GM04503 (cell line): ENCODE data around the gene B3GNT9.

ENCODE experiments used
- DNase-seq: peaks from one replicate; pipeline ENCODE4 v3.0.0-alpha.2; 2012; ENCODE audit warnings: low read depth

B3GNT9 gene, protein sequence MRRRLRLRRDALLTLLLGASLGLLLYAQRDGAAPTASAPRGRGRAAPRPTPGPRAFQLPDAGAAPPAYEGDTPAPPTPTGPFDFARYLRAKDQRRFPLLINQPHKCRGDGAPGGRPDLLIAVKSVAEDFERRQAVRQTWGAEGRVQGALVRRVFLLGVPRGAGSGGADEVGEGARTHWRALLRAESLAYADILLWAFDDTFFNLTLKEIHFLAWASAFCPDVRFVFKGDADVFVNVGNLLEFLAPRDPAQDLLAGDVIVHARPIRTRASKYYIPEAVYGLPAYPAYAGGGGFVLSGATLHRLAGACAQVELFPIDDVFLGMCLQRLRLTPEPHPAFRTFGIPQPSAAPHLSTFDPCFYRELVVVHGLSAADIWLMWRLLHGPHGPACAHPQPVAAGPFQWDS

DNA sequence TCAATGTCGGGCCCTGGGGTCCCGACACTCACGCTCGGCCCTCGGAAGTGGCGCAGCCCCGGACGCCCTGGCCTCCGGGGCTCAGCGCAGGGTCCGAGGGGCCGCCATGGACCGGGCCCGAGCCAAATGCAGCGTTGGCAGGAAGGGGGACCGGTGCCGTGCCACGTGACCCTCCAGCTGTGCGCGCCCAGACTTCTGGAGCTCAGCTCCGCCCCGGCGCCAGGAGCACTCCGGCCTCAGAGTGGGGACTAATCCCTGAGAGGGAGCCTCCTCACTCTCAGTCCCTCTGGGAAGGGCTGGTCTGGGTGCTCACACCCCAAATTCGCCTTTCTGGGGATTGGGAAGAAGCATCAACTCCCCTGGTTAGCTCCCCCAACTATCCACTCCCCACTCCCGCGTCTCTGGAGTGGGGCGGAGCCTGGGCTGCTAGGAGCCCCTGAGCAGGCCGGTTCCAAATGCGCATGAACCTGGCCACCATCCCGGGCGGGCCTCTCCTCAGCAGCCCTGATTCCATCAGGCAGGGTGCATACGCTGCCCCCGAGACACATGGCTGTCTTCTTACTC, at the start of gene B3GNT9:
Gene B3GNT9, minus strand, starts transcription at position 166 of the 564 bp plus-strand sequence. CDS start 513 bp downstream, outside the sequence.
- DNase-seq = peak; percentile 51

DNA sequence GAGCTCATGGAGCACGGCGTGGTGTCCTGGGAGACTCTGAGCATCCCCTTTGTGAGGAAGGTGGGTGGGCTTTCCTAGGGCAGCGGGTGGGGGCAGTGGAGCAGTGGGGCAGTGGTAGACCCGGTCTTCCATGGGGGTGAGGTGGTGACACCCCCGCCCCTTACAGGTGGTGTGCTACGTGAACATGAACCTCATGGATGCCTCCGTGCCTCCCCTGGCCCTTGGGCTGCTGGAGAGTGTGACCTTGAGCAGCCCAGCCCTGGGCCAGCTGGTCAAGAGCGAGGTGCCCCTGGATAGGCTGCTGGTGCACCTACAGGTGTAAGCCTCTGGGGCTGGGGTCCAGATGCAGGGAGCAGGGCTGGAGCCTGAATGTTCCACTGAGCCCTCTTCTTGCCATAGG, 49.7 kb upstream of the B3GNT9 start:
- DNase-seq = no peak

DNA sequence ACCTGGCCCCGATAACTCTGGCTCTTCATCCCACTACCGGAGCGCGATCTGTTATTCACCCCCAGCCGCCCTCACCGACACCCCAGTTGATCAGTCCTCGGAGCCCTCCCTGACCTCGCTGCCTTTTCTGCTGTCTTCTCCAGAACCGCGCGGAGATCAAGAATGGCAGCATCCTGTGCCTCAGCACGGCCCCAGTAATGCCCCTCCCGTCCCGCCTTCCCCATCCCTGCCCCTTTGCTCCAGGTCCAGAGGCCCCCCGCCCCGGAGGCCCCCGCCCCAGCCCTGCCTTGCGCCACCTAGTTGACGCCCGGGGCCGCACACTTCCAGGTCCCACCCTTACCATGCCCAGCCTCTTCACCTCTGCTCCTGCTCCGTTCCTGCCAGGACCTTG, 49.0 kb upstream of the B3GNT9 start:
- DNase-seq = no peak

DNA sequence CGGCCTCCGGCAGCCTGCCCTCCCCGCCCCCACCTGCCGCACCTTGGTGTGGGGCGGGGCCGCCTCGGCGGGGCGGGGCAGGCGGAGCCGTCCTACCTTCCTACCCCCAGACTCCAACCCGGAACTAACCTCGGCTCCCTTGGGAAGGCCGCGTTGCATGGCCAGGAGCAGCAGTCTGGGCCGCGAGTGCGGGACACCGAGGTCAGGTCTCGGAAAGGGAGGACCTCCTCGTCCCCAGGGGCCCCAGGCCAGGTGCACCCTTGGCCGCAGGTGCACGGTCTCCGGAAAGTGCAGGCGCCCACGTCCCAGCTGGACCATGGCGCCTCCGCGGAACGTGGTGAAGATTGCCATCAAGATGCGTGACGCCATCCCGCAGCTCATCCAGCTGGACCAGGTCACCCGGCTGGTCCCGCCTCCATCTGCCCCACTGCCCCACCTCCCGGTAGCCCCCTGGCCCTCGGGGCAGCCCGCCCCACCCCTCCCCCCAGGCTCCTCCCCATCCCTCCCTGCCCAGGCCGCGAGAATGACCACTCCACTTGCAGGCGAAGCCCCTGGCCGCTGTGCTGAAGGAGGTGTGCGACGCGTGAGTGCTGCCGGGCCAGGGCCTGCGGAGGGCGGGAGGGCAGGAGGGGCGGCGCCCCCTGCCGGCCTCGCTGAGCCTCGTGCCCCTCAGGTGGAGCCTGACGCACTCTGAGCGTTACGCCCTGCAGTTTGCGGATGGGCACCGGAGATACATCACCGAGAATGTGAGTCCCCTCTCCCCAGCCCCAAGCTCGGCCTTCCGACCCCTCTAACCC, 48.4 kb upstream of the B3GNT9 start, which contains the start of gene ELMO3:
Gene ELMO3, plus strand, starts transcription at position 121 of the 797 bp plus-strand sequence. Its CDS starts 196 bp downstream, at position 317.
- no peak for DNase-seq

DNA sequence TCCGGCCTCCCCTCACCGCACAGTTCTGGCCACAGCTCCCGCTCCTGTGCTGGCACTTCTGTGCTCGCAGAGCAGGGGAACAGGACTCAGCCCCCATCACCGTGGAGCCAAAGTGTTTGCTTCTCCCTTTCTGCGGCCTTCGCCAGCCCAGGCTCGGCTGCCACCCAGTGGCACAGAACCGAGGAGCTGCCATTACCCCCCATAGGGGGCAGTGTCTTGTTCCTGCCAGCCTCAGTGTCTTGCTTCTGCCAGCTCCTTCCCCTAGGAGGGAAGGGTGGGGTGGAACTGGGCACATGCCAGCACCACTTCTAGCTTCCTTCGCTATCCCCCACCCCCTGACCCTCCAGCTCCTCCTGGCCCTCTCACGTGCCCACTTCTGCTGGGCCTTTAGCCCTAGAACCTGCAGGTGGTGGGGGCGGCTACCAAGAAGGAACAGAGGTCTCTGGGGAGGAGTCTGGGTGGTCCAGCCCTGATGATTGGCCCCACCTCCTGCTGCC, 47.5 kb upstream of the B3GNT9 start:
- DNase-seq = no peak

DNA sequence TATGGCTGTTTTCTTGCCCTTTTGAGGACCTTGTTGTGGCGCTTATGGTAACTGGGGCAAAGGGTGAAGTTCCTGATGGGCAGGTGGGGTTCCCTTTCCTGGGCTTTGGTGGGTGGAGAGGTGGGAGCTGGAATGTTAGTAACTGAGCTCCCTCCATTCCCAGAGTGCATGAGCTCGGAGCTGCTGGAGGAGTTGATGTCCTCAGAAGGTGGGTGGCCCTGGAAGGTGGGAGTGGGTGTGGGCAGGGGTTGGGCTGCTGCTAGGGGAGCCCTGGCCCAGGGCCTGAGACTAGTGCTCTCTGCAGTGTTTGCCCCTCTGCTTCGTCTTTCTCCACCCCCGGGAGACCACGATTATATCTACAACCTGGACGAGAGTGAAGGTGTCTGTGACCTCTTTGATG, 46.9 kb upstream of the B3GNT9 start:
- DNase-seq = no peak

DNA sequence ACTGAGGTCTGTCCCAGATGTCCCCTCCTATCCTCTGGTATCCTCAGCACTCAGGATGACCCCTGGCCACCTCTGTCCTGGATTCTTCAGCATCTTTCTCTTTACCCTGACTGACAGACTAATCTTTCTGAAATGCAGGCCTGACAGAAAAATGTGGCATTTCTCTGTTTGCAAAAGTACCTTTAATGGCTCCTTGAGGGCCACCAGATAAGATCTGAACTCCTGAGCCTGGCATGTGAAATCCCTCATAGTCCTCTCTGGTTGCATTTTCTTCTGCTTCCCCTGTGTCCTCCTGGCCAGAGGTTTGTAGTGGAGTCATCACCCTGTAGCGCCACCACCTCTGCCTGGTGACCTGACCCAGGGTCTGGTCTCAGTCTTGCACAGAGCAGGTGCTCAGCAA, 46.1 kb upstream of the B3GNT9 start:
- DNase-seq = no peak

DNA sequence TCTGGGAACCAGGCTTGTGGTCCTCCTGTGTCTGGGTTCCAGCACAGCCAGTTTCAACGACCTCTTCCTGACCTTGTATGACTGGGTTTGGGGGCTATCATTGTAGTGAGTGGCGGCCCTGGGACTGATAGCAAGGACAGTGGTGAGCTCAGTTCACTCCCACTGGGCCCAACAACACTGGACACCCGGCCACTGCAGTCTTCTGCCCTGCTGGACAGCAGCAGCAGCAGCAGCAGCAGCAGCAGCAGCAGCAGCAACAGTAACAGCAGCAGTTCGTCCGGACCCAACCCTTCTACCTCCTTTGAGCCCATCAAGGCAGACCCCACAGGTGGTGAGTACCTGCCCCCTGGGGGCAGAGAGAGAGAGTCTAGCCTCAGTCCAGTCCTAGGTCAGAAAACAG, 44.9 kb upstream of the B3GNT9 start:
- no peak for DNase-seq

DNA sequence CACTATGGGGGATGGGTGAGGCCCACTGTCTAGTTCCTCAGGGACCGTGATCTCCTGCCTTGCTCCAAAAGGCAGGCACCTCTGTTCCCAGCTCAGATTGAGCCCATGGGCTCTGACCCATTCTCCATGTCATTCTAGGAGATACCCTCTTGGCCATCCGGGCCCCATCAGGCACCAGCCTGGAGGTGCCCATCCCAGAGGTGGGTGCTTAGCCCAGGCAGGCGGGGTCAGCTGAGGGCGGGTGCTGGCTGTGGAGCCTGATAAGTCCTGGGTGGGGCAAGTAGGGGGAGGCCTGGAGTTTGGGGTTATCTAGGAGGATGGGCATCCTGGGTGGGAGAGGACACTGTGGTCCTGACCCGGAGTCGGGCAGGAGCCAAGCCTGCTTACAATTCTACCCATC, 43.5 kb upstream of the B3GNT9 start:
- no peak for DNase-seq

DNA sequence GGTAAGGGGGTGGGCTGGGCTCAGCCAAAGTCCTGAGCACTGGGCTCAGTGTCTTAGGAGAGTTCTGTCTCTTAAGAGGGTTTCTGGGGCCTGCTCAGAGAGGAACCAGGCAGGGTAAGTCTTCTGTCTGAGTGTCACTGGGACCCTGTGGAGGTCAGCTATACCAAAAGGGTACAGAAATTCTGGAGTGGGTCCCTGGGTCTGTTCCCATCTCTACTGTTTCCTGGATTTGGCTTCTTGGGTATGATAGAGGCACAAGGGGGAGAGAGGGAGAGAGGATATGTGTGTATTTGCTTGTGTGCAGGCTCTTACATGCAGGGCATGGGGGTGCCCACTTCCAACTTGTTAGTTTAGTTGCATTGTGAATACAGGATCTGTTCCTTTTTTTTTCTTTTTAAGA, 42.7 kb upstream of the B3GNT9 start:
- no peak for DNase-seq

DNA sequence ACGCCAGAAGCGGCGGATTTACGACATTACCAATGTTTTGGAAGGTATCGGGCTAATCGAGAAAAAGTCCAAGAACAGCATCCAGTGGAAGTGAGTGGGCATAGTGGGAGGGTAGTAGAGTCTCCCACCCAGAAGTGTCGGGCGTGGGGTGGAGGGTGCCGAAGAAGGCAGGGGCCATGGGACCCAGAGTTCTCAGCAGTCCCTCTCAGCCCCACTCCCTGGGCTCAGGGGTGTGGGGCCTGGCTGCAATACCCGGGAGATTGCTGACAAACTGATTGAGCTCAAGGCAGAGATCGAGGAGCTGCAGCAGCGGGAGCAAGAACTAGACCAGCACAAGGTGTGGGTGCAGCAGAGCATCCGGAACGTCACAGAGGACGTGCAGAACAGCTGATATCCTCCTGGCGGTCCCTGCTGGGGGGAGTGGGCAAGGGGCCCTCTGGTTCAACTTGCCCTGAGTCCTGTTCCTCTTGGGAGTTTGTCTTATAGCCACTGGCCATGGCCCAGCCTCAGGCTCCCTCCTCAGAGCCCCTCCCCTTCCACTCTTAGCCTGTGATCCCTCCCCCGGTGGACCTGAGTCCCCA, 42.1 kb upstream of the B3GNT9 start:
- DNase-seq = no peak

DNA sequence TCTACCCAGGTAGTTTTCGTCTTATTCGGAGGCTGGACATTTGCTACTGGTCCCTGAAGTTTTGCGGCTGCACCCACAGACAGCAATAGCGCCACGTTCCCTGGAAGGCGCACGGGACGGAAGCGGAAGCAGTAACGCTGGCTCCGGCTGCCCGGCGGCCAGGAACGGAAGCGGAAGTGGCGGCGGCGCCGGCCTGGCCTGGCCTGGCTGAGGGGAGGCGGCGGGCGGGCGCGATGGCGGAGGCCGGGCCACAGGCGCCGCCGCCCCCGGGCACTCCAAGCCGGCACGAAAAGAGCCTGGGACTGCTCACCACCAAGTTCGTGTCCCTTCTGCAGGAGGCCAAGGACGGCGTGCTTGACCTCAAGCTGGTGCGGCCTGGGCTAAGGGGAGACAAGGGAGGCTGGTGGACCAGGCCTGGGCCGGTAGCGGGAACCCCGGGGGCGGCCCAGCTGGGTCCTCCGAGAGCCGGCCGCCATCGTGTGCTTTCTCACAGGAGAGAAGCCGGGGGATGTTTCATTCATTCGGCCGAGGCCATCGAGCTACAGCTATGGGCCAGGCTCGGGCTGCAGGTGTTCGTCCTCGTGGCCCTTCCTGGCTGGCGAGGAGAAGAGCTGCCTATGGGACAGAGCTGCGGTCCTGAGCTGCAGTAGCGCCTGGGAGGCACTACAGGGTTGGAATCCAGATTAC, 41.3 kb upstream of the B3GNT9 start, which contains the start of gene E2F4:
Gene E2F4, plus strand, starts transcription at position 161 of the 687 bp plus-strand sequence. Its CDS starts 73 bp downstream, at position 234.
- DNase-seq = peak; percentile 42

DNA sequence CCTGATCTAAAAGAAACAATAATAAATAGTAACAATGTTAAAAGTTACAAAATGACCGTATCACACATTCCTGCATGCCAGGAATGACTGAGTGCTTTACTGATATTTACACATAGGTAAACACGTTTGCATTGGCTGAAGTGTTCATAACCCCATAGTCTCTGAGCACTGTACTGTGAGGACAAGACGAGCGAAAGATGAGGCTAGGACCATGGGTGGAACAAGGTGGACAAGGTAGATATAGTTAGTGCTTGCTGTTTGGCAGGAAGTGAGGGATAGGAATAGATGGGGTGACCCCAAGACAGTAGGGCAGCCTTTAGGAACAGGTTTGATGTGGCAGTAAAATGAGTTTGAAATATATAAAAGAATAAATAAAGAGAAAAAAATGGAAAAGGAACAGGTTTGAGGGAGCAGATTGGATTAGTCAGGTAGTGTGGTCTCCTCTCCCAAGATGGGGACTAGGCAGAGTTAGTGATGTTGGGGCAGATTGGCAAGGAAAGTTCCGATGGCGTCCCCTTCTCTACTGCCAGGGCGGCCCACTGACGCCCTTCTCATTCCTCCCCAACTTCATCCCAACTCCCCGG, 40.7 kb upstream of the B3GNT9 start:
- no peak for DNase-seq

DNA sequence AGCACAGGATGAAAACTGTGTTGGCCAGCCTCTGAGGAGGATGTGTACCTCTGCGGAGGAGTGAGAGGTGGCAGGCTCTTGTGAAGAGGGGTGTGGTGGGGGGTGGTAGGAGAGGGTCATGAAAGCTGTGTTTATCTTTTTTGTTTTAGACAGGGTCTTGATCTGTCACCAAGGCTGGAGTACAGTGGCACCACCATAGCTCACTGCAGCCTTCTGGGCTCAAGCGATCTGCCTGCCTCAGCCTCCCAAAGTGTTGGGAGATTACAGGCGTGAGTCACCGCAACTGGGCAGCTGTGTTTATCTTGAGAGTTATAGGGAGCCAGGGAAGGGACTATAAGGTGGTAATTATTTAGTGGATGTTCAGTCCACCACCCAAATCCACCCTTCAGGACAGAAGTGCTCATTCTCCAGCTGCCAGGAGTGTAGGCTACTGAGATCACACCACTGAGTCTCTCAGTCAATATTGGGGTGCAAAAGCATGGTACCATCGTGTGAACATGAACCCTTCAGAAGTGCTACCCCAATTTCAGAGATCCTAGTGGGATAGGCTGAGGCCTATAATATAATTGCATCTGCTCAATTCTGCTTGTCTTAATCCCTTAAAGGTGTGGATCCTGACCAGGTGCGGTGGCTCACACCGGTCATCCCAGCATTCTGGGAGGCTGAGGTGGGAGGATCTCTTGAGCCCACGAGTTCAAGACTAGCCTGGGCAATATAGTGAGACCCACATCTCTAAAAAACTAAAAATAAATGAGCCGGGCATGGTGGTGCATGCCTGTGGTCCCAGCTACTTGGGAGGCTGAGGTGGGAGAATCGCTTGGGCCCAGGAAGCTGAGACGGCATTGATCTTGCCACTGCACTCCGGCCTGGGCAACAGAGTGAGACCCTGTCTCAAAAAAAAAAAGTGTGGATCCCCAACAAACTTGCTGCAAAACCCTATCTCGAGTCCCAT, 39.9 kb upstream of the B3GNT9 start:
- no peak for DNase-seq

DNA sequence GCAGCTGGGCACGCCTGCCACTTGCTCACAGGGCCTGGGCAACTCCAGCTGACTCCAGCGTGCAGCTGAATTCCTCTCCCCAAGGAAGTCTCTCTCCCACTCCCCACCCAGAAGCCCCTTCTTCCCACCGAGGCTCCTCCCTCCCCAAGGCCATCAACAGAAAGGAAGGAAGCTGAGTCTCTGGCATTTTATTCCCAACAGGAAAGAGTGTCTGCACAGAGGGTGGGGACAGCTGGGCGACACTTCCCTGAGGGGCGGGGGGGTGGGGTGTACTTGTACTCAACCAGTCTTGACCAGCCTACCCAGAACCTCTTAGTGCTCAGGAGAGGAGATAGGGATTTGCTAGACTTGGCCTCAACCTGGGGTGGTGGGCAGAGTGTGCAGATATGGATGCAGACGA, 39.2 kb upstream of the B3GNT9 start, which contains the start of gene EXOC3L1:
Gene EXOC3L1, minus strand, starts transcription at position 96 of the 400 bp plus-strand sequence. CDS start 460 bp downstream, outside the sequence.
- no peak for DNase-seq

DNA sequence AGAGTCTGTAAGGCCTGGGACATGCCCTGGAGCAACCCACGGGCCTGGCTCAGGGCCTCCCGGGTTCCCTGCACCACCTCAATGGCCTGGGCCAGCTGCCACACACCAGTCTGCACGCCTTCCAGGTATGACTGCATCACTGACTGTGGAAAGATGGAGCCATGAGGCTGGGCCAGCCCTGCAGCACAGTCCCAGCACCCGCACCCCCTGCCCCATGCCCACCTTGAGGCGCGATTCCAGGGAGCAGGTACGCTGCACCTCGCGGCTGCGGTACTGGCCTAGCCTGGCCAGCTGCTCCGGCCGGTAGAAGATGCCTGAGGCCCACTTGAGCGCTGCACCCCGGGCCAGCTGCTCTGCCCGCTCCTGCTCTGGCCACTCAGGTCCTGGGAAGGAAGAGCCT, 38.0 kb upstream of the B3GNT9 start:
- DNase-seq = no peak

DNA sequence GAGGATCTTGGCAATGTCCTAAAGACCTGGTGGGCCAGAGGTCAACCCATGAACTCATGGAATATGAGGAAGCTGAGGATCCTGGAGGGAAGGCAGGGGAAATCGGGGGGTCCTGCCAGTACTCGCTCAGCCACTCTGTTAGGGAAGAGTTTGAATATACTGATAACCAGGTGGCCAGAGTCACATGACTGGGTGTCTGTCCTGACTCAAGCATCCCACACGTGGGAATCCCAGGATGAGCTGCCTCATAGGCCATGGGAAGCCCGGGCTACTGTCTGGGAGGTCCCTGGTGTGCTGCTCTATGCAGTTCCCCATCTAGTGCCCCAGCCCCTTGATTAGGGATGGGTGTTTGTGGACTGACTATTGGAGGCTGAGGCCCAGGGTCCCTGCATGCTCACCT, 37.5 kb upstream of the B3GNT9 start:
- no peak for DNase-seq

DNA sequence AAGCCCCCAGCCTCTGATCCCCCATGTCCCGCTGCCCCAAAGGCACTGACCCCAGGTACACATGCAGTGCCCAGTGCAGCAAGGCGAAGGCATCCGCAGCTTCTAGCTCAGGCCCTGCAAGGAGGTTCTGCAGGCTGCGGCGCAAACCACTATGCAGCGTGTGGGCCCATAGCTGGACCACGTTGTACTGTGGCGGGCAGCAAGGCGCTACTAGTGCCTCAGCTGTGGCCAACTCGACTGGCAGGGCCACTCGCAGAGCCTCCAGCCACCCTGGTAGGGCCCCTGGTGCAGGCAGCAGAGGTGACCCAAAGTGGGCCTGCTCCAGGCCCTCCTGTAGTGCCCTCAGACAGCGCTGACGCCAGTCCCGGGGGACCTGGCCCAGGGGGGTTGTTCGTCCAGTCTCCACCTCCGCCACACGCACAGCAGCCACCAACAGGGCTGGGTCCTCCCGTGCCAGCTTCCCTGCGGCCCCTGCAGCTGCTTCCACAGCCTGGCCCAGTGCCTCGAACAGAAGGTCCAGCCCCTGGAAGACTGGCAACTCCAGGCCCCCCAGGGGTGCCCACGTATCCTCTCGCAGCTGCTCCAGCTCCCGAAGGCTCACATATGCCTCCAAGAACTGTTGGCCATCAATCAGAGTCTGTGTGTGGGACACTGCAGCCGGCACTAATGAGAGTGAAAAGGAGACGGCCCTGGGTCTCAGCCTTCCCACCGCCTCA, 36.5 kb upstream of the B3GNT9 start:
- no peak for DNase-seq

DNA sequence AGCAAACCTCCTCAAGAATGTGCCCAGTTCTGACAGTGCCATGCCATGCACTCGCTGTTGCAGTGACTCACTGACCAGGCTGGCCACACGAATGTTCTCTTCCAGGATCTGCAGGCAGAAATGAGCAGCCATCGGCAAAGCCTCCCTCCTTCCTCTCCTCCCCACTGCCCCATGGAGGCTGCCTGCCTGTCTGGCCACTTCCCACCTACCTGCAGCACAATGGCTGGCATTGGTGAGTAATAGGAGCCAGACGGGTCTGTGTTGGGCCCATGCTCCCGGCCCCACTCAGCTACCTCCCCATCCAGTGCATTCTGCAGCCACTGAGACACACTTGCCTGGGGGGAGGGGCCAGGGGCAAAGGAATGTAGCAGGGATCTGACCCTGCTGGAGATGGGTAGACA, 35.8 kb upstream of the B3GNT9 start:
- DNase-seq = no peak
